Stimulated activated CD8-positive, alpha-beta memory T cell treated with anti-CD3 and anti-CD28 coated beads, Interleukin-7, amount 100 ng/mL, for 24 hours (primary cell): Measurements from ENCODE around the gene RNU6-9.

ENCODE experiments used
- DNase-seq: peaks from one replicate; pipeline ENCODE4 v3.0.0-alpha.2; 2020; ENCODE audit warnings: low read depth

The RNU6-9 gene

DNA sequence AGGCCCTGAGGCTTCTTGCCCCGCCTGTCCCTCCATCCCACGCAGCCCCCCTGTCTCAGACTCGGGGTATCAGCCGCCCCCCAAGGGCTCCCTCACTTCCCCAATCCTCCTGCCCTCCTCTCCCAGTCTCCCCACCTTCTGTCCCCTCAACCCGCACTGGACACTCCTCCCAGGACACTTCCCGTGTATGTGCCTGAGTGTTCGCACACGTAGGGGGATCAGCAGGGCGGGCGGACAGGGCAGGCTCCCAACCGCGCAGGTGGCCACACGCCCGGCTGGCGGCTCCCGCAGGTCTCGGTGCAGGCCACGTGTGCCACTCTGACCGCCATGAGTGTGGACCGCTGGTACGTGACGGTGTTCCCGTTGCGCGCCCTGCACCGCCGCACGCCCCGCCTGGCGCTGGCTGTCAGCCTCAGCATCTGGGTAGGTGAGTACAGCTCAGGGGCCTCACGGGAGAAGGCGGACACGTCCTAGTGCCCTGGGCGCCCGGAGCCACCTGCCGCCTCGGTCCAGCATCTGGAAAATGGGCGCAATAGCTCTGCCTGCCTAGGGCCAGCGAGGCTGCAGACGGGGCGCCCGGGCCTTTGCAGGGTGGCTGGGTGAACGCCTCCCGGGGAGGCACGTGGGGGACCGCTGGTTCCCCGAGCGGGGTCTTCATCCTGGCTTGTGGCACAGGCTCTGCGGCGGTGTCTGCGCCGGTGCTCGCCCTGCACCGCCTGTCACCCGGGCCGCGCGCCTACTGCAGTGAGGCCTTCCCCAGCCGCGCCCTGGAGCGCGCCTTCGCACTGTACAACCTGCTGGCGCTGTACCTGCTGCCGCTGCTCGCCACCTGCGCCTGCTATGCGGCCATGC, 26.1 kb downstream of the RNU6-9 start:
- no peak for DNase-seq

- no peak for DNase-seq
Observed at GRCh38 chr19:920051-920864, 27.0 kb downstream of the RNU6-9 start.

DNA sequence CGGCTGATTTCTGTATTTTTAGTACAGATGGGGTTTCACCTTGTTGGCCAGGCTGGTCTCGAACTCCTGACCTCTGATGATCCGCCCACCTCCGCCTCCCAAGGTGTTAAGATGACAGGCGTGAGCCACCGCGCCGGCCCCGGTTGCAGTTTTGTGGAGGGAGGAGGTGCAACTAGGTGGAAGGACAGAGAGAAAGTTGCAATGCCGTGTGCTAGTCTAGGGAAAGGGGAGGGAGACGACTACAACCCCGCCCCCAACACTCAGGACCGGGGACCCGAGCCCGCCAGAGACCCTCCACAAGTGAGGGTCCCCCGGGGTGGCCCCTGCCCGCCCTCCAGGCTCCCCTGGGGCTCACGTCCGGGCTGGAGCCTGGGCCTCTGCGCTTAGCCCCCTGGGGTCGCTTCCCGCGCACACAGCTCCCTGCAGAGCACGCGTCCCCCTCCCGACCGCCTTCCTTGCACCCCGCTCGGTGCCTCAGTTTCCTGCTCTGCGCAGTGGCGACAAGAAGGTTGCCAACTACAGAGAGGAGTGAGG, 31.3 kb downstream of the RNU6-9 start:
- no peak for DNase-seq

GRCh38 chr19:925087-925525, 31.8 kb downstream of the RNU6-9 start:
- DNase-seq, result no peak

GRCh38 chr19:925526-926322, 32.4 kb downstream of the RNU6-9 start, which contains the start of gene ARID3A:
ARID3A (plus strand) TSS chr19:926035; CDS start chr19:929529, 3,494 bp downstream.
- no peak for DNase-seq

GRCh38 chr19:926323-926588, 33.0 kb downstream of the RNU6-9 start:
- DNase-seq, result no peak

DNA sequence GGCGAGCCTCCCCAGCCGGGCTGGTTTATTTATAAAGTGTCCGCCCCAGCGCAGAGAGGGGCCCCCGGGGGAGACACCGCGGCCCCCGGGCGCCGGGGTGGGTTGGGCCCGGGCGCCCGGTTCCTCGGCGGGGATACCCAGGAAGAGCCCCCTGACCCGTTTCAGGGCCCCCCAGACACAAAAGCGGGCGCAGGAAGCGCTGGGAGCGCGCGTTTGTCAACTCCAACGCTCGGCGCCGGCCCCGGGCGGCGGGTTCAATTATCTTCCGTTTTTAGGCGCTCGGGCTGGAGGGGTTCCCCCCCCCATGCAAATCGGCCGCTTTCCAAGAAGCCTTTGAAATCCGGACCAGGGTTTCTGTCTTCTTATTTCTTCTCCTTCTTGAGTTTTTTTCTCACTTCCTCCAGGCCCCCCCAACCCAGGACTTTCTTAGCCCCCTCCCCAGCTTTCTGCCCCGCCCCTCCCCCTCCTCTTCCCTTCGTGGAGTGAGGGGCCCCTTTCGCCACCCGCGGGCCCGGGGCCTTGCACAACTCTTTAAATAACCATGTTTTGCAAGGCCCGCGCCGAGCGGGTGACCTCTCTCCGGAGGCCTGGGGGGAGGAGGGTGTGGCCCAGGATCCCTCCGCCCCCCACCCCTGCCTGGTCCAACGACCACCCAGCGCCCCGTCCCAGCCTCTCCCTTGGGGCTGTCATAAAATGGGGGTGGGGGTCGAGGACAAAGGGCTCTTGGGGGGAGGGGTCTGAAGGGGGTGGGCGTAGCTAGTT, 33.5 kb downstream of the RNU6-9 start:
- DNase-seq, result no peak

- DNase-seq, result no peak
Observed at GRCh38 chr19:927351-927779, 34.1 kb downstream of the RNU6-9 start.

- no peak for DNase-seq
Observed at GRCh38 chr19:927780-928401, 34.6 kb downstream of the RNU6-9 start.

DNA sequence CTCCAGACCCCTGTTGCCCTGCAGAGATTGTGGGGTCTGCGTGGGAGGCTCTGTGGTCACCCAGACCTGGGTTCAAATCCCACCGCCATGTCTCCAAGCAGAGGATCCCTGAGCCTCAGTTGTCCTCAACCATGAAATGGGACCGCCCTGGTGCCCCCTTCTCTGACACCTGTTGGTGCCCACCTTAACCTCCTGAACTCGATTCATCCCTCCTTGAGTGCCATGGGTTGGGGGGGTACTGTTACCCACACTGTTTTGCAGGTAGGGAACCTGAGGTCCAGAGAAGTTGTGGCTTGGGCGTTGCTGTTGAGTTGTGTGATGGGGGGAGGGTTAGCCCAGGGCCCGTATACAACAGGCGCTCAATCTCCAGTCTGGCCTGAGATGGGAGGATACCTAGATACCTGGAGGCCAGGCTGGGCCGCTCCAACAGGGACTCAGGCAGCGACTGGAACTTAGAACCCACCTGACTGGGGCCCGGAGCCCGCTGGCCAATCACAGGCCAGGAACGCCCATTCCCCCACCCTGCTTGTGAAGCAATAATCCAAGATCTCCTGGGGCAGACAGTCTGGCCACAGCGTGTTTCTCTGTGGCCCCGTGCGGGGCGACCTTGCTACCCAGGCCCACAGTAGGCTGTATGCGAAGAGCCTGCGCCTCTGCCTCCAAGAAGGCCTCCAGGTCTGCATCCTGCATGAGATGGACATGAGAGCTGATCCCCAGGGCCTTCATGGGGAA, 35.4 kb downstream of the RNU6-9 start:
- DNase-seq, result no peak

DNA sequence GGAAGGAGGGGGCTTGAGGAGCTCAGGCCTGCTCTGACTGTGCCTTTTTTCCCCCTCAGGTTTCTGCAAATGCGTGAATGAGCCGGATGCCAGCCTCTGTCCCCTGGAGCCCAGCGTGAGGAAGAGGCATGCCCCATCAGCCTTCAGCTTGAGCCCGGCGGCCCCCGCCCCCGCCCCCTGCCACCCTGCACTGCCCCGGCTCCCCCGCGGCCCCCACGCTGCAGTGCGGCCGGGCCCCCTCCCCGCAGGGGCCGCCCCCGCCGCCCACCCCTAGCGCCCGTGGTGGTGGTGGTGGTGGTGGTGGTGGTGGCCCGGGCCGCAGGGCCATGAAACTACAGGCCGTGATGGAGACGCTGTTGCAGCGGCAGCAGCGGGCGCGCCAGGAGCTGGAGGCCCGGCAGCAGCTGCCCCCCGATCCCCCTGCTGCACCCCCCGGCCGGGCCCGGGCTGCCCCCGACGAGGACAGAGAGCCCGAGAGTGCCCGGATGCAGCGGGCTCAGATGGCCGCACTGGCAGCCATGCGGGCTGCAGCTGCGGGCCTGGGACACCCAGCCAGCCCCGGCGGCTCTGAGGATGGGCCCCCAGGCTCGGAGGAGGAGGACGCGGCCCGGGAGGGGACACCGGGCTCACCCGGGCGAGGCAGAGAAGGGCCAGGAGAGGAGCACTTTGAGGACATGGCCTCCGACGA, 36.1 kb downstream of the RNU6-9 start:
- DNase-seq, result no peak

- DNase-seq, result no peak
Observed at GRCh38 chr19:929891-930258, 36.6 kb downstream of the RNU6-9 start.

GRCh38 chr19:931860-932647, 38.8 kb downstream of the RNU6-9 start:
- DNase-seq, result no peak

GRCh38 chr19:932648-933552, 39.6 kb downstream of the RNU6-9 start:
- no peak for DNase-seq

DNA sequence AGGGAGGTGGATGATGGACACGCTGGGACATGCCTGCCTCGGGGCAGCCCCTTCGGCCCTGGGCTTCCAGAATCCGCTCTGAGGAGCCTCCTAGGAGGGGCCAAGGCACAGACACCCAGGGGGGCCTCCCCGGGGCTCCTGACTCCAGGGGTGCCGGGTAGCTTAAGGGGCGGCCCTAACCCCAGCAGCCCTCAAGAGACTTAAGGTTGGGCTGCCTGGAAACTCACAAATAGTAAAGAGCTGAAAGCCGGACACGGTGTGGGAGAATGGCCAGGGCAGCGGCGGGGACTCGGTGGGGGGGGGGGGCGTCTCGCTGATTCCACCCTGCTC, 40.2 kb downstream of the RNU6-9 start:
- no peak for DNase-seq

- no peak for DNase-seq
Observed at GRCh38 chr19:934197-934840, 41.0 kb downstream of the RNU6-9 start.

DNA sequence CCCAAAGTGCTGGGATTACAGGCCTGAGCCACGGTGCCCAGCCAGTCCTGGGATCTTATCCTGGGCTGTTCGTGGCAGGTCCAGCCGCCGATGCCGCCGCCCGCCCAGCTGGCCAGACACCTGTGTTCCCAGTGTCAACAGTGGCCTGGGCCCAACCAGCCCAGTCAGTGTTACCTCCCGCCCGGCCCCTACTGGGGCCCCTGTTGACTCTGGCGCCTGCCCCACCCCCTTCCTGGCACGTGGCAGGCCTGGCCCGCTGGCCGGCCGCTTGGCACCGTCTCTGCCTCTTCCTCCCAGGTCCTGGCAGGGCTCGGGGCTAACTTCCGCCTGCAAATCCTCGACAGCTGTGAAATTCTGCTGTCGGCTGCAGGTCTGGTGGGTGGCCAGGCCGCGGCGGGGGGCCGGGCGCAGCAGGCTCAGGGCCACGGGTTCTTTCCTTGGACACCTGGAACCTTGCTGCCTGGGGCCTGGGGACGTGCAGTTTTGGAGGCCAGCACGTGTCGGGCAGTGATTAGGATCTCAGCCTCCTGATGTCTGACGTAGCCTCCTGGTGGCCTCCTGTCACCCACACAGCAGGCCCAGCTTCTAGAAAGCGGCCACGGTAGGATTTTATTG, 41.7 kb downstream of the RNU6-9 start:
- DNase-seq, result no peak
